HG02610 (cell line): ENCODE measurements around the gene FIBCD1.

Source experiments
- ATAC-seq: cut with Tn5 transposase; IDR thresholded peaks from one replicate; pipeline ENCODE4 v1.9.1; 2021; ENCODE audit warnings: mild to moderate bottlenecking, moderate library complexity; ENCODE audit not compliant: unreplicated experiment

Gene FIBCD1

DNA sequence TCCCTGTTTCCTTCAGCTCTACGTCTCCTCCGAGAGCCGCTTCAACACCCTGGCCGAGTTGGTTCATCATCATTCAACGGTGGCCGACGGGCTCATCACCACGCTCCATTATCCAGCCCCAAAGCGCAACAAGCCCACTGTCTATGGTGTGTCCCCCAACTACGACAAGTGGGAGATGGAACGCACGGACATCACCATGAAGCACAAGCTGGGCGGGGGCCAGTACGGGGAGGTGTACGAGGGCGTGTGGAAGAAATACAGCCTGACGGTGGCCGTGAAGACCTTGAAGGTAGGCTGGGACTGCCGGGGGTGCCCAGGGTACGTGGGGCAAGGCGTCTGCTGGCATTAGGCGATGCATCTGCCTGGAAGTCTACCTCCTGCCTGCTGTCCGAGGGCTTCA is 76.3 kb downstream of the FIBCD1 start:
- no peak for ATAC-seq

DNA sequence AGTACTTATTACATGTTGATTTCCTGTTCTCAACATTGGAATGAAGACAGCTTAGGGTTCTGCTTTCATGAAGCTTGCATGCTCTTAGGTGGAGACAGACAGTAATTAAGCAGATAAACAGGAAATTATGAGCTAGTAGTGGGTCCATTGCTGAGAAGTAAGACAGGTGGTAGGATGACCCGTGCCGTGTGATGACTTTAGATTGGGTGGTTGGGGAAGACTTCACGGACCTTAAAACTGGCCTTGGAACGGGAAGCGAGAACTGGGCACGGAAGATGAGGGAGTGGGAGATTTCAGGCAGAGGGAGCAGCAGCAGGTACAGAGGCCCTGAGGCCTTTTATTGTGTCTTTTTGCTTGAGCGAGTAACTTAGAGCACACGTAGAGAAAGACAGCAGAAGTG is 76.8 kb downstream of the FIBCD1 start:
- ATAC-seq: no peak

DNA sequence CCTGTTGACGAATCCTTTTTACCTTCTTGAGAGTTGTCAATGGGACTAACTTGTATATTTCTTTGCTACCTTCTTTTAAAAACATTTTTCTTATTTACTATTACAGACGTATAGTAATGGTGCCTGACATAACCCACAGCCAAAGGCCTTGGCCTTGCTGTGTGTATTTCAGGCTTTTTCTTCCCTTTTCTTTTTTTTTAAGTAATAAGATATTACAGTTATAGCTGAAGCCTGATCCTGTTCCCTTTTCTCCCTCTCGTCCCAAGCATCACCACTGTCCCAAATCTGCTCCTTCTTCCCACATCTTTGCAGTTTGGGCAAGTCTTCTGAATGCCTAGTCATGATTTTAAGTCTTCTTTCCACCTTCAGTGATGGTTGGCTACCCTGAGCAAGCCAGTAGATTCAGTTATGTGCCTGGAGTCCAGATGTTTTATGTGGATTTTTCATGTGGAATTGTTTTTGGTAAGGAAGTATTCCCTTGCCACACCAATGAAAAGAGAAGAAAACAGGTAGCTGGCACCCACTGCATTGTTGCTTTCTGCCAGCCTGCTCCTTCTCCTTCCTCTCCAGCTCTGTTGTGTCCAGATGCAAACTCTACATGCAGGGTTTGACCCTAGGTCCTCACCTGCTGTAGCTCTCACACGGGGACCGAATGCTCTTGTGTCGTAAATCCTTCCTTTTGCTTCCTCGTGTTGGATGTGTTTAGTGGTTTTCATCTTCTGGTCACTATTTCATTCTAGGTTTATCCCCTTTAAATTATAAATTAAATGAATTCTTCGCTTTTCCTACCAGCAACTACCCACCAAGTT is 77.5 kb downstream of the FIBCD1 start:
- ATAC-seq: no peak

DNA sequence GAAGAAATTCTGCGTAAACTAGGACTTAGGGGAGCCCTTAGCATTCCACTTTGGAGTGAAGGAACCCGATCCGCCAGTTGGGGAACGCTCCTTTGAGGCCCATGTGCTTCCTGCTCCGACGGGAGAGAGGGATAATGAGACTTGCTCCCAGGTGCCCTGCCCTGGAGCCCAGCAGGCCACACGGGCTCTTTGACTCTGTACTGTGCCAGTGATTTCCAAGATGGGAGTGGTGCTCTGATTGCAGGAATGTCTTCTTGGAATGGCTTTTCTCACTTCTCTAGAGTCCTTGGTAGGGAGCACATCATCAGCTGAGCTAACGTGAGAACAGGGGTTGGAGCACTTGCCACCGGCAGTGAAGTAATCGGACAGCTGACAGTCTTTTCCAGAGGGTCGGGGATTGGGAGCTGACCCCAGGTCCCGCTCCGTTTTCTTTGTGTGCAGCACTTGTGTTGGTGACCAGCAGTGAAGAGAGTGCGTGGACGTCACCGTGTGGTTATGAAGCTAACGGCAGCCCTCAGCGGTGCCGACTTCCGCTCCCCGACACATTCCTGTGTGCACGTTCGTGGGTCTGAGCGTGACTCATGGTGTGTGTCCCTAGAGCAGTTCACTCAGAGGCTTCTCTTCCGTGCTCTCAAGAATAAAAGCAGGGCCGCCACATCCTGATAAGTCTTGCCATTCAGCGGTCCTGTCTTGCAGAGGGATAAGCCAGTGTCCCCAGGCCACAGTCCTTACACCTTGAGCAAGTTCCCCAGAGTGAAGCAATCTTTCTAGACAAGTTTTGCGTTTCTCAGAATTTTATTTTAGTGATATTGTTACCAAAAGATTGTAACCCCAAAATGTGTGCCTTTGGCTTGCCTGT is 78.4 kb downstream of the FIBCD1 start:
- no peak for ATAC-seq

DNA sequence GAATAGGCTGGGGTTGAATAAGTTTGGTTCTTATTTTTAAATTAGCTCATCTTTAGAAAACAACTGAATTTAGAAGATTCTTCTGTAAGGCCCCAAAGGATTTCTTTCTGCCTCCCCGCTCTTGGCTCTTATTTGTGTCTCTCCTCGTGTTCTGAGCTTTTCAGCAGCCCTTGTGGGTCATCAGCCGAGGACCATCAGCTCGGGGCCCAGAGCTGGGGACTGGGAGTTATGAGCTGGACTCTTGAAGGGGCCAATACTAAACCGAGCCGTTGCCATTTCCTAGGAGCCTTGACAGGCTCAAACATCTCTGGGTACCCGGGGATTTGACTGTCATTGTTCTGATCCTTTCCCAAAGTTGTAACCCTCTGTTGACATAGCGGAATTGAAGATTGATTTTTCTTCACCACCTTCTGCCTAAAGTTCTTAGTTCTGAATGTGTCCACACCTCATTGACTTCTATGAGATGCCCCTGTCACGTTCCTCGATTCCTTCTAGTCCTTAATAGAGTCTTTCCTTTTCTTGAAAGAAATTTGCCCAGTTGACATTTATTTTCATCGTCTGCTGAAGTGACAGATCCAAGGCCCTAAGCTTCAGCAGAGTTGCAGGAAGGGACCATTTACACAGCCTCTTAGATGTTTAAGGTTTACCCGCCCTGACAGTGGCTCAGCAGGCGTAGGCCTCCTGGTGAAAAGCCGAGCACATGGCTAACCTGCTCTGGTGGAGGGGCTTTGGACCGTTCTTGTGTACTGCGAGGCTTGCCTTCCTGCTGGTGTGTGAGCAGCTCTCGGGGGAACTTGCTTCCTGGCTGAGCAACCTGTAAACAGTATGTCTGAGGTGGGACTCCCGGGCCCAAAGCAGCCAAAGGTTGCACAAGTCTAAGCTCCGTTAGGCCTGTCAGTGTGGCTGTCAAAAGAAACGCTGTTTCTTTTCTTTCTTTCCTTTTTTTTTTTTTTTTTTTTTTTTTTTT is 80.0 kb downstream of the FIBCD1 start:
- ATAC-seq: no peak

DNA sequence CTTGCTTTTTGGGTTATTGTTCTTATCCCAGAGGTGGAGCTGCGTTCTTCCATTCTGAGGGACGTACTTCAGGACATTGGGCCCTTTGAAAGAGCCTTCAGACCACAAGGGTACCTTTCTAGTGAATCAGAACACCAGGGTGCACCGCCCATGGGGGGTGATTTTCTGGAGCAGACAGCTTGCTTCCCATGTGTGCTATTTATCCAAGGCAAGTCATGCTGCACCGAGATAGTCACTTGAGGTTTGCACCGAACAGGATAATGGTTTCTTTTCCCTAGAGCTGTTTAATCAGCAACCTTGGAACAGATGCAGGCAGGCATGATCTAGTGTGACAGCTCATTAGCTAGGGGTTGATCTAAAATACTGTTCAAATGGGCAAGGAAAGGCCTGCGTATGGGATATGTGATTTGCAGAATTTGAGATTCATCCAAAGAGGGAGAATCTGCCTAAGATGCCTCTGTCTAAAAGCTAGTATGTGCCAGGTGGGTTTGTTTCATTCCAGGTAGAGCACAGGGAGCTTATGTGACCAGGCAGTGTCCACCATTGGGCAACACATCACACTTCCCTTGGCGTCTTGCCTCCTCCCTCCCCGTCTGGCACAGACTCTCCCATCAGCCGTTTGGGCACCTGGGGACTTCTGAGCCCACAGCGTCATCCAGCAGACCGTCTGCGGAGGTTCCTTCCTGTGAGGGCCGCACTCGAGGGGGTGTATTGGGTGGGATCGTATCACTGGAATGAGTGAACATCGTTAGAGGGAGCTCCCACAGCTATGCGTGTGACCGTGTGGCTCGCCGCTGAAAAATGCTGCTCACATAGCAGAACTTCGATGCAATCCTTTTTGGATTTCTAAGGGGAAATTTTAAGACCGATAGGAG is 80.9 kb downstream of the FIBCD1 start:
- ATAC-seq: no peak

DNA sequence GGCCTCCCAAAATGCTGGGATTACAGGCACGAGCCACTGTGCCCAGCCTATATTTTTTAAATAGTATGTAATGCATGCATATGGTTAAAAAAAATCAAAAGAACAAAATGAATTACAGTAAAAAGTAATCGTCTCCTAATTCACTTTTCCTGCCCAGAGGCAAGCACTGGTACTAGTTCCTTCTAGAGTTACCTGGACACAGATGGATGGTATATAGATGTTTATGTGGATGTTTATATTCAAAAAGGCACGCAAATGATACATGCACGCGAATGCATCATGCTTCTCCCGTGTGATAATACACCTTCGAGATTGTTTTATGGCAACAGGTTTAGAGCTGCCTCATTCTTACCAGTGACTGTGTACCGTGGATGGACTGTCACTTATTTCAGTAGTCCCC is 82.6 kb downstream of the FIBCD1 start:
- ATAC-seq: no peak

DNA sequence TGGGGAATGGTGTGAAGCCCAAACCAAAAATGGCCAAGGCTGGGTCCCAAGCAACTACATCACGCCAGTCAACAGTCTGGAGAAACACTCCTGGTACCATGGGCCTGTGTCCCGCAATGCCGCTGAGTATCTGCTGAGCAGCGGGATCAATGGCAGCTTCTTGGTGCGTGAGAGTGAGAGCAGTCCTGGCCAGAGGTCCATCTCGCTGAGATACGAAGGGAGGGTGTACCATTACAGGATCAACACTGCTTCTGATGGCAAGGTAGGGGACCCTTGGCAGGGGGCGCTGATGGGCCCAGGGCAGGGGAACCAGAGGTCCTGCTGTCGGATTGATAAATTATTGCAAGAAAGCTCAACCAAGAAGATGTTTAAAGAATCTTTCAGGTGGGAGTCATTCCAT is 84.2 kb downstream of the FIBCD1 start:
- ATAC-seq: no peak

DNA sequence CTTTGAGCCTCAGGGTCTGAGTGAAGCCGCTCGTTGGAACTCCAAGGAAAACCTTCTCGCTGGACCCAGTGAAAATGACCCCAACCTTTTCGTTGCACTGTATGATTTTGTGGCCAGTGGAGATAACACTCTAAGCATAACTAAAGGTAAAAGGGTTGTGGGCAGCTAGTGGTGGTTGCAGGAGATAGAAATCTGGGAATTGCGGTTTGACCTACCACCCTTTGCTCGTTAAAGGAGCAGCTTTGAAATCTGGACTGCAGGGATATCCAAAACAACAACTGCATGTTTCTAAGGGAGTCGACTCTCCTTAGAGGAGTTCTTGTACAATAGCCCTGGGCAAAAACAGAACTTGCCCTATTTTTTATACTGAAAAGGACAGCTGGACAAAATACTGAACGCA is 85.0 kb downstream of the FIBCD1 start:
- ATAC-seq: no peak

DNA sequence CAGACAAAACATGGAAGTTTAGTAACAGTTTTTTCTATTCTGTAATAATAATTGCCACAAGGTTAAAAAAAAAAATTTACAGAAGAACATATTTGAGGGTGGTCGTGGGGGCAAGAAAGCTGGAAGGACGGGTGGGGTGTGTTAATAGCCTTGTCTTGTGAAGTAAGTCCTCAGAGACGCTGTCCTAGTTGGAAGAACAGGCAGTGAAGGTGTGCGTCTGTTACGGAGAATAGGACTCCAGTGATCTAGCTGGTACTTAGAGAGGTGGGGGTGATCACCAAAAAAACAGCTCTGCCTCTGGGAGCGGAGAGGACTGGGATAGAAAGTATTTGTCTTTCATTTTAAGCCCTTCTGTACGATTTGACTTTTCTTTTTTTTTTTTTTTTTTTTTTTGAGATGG is 86.2 kb downstream of the FIBCD1 start:
- no peak for ATAC-seq
